Astrocyte of the spinal cord (primary cell): Measurements from ENCODE around the gene FAM76B.

Experiments
- DNase-seq: peaks from one replicate; pipeline ENCODE4 v3.0.0; 2011; ENCODE audit warnings: low read depth, low spot score
- H3K4me3 ChIP-seq: 2 replicates; pipeline ENCODE4 v1.5.1; 2011; ENCODE audit warnings: low read depth, mild to moderate bottlenecking, low read length, moderate library complexity
- in situ Hi-C: cut with HindIII; loops from 2 replicates; pipeline ENCODE4 v1.10.0; 2017; ENCODE audit warnings: low sequenced_read_pairs
- TF ChIP-seq, protein P1 (sequence below): IDR thresholded peaks from 2 replicates; pipeline ENCODE4 v1.5.1; 2012; ENCODE audit warnings: low read depth, mild to moderate bottlenecking, low read length, inconsistent platforms

Gene FAM76B

DNA sequence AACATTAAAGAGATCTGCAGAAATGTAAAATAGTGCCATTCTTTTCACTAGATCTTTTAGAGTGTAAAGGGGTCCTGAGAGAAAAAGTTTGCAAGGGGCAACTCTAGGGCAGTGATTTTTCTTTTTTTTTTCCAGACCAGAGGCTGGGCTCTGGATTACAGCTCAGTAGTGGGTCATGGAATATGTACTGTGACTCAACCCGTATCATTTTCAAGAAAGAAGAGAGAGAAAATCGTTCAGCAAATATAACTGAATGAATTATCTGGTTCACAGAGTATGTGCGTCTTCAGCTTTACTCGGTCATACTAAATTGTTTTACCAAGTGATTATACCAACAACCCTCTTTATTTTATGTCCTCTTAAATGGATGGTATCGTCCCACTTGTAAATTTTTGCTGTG lies 4.5 kb upstream of the FAM76B start:
- no peak overlapping the region for H3K4me3 ChIP-seq
- peak; percentile 2 for DNase-seq
- TF ChIP-seq, protein P1, sequence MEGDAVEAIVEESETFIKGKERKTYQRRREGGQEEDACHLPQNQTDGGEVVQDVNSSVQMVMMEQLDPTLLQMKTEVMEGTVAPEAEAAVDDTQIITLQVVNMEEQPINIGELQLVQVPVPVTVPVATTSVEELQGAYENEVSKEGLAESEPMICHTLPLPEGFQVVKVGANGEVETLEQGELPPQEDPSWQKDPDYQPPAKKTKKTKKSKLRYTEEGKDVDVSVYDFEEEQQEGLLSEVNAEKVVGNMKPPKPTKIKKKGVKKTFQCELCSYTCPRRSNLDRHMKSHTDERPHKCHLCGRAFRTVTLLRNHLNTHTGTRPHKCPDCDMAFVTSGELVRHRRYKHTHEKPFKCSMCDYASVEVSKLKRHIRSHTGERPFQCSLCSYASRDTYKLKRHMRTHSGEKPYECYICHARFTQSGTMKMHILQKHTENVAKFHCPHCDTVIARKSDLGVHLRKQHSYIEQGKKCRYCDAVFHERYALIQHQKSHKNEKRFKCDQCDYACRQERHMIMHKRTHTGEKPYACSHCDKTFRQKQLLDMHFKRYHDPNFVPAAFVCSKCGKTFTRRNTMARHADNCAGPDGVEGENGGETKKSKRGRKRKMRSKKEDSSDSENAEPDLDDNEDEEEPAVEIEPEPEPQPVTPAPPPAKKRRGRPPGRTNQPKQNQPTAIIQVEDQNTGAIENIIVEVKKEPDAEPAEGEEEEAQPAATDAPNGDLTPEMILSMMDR = no peak
- in situ Hi-C loops = no loop called here

DNA sequence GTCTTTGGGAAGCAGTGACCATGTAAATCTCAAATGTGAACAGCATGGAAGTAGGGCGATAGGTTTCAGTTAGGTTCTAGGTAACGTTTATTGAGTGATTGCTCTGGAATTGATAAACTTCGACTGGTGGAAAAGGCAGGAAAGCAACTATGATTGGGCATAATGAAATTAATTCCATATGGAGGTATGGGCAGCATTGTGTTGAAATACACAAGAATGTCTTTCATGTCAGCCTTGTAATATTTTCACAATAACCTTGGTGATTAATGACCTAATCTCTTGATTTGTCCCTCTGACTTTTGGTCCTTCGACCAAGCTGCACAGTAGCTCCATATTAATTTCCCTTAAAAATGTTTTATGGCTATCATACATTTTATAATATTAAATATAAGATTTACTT lies 3.5 kb upstream of the FAM76B start:
- TF ChIP-seq, protein P1 = no peak
- no peak for DNase-seq
- no peak overlapping the region for H3K4me3 ChIP-seq
- in situ Hi-C loops = no loop called here

DNA sequence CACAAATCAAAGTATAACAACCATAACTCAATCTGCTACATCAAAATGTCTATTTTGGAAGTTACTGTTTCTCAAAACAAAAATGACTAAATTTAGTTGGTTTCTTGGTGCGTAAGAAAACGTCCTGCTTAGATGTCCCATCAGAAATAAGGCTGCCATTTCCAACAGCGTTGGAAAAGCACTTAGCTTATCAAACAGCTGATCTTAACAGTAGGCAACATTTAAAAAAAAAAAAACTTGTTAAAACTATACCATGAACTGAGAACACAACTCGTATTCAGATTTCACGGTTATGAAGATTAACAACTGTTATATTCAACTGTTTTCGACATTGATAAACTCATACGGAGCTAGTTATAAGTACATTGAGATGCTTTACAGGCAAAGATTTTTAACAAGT lies 3.1 kb upstream of the FAM76B start:
- no peak for DNase-seq
- in situ Hi-C loops = no loop called here
- TF ChIP-seq, protein P1 = no peak
- H3K4me3 ChIP-seq = no peak overlapping the region

DNA sequence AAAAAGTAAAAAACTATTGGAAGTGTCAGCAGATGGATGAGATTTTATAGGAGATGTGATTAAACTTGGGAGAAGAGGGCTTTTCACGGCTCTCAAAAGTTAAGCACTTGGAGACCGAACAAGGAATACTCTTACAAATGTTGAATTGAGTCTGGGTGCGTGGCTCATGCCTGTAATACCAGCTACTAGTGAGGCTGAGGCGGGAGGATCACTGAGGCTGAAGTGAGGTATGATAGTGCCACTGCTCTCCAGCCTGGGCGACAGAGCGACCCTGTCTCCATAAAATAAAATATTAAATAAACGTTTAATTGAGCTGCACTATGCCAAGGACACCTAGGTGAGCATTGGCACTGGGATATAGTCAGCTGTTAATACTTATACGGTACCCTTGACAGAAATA lies 2.6 kb upstream of the FAM76B start:
- in situ Hi-C loops = no loop called here
- no peak overlapping the region for H3K4me3 ChIP-seq
- TF ChIP-seq, protein P1 = no peak

DNA sequence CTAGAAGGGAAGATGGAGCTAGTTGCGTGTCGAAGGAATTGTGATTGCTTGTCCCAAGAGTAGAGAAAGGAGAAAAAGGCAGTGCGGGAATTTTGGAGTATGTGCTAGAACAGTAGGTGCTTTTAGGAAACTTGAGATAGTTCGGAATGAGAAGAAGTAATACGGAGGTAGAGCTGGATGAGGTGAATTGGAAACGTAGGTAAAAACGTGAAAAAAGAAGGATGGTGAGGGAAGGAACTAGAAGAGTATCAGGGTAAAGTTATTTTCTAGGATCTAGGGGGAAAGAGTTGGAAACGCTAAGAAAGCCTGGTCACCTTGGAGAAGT lies 2.1 kb upstream of the FAM76B start:
- TF ChIP-seq, protein P1 = no peak
- DNase-seq = no peak
- H3K4me3 ChIP-seq = peak overlapping the region; percentile 95
- in situ Hi-C loops = no loop called here

More for the DNA sequence above, 2.6 kb upstream of the FAM76B start:
- DNase-seq = no peak

DNA sequence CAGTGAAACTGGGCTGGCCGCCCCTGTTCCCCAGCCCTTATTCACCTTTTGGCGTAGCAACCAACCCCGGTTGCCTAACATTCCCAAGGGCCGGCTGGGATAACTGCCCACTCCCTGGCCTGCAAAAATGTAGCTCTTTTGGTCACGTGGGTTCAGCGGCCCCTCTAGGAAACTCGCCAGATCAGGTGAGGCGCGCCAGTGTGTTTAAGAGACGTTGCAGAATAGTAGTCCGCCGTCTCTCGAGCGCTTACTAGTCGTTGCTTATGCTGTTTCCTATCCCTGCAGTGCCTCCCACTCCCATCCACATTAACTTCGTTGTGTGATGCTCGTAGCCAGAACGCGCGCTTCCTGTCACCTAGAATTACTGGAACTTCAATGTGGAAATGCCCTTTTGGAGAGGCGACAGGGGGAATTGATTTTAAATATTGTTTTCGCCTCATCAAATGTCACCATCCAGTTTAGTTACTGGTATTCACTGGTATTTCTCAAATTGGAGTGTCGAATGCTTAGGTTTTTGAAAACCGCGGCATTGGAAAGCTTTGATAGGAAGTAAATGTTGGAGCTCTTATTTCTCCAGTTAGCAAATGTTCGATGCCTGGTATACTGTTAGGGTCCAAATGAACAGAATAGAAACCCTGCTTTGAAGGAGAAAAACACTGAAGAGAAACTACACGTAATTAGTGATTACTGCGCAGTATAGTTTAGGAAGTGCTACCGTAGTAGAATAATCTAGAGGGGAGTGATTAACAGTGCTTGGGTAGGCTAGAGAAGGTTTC lies 1.5 kb upstream of the FAM76B start:
- DNase-seq = peak; percentile 61
- TF ChIP-seq, protein P1 = no peak
- in situ Hi-C loops = no loop called here
- peak overlapping the region; percentile 95 for H3K4me3 ChIP-seq
